ENCODE measurements around the gene CES5A. TPM values are rescaled to one million over a fixed set of nuclear protein-coding genes. Genes with fewer than 3 reads are reported as not detected.

CES5A gene
- total RNA-seq, 2 experiments from 2014 or later, result not detected

DNA sequence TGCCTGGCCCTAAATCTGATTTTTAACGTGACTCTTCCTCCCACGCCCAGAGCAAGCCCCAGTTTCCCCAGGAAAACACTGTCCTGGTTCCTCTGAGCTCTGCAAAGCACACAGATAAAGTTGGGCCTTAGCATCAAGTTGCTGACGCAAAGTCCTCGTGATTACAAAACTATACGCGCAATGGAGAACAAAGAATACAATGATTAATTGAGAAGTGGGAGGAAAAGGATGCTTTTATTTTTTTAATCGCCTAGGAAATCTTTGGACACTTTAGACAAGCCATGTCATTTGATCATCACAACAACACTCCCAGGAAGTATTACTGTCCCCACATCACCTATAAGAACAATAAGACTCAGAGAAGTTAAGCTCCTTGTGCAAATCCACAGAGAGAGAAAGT, 30.5 kb upstream of the CES5A start:
- Mint-ChIP-seq H3K36me3 (no peaks in the 10 kb centered on the region), H3K27me3 (peaks cover 16% of the 10 kb centered on the region), H3K27ac (no peak overlapping the region), H3K9me3 (peaks cover 14% of the 10 kb centered on the region), H3K4me3 (no peak overlapping the region), H3K4me1 (ENCODE audit: low read depth) (peaks cover 2% of the 10 kb centered on the region)
- ChIA-PET CTCF (no interaction called here), POLR2A (no interaction called here)
- DNase-seq, result no peak
- intact Hi-C loops (cut with micrococcal nuclease), result no loop called here

DNA sequence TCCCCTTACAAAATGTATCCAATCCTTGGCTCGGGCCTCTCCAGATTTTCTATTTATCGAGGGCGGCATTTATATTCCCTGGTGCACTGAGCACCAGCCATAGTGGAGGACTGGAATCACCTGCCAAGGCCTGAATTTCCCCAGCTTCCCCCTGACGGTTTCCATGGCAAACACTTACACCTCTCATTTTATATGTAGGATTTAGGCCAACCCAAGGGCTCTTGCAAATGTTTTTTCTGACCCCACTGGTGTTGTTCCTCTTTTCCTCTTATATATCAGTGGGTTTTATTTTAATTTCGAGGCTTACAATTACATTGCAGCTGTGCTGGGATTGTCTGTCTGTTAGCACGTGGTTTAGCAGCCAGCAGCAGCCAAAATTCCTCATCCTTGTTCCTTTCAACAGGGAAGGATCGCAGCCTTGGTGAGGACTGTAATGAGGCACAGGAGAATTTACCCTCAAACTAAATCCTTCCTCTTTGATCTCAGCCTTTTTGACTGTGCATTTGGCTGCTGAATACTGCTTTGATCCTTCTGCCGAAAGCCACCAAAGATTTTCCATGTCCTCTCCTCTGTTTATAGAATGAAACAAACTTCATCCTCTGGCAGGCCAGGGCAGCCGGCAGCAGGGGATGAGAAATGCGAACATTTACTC, 26.5 kb upstream of the CES5A start:
- intact Hi-C loops (cut with micrococcal nuclease), result no loop called here
- Mint-ChIP-seq H3K36me3 (no peaks in the 10 kb centered on the region), H3K4me3 (no peak overlapping the region), H3K4me1 (ENCODE audit: low read depth) (peaks cover 3% of the 10 kb centered on the region), H3K27me3 (peaks cover 15% of the 10 kb centered on the region), H3K27ac (no peak overlapping the region), H3K9me3 (peaks cover 17% of the 10 kb centered on the region)
- DNase-seq, result no peak
- CTCF ChIA-PET, result no interaction called here
- POLR2A ChIA-PET, result no interaction called here

DNA sequence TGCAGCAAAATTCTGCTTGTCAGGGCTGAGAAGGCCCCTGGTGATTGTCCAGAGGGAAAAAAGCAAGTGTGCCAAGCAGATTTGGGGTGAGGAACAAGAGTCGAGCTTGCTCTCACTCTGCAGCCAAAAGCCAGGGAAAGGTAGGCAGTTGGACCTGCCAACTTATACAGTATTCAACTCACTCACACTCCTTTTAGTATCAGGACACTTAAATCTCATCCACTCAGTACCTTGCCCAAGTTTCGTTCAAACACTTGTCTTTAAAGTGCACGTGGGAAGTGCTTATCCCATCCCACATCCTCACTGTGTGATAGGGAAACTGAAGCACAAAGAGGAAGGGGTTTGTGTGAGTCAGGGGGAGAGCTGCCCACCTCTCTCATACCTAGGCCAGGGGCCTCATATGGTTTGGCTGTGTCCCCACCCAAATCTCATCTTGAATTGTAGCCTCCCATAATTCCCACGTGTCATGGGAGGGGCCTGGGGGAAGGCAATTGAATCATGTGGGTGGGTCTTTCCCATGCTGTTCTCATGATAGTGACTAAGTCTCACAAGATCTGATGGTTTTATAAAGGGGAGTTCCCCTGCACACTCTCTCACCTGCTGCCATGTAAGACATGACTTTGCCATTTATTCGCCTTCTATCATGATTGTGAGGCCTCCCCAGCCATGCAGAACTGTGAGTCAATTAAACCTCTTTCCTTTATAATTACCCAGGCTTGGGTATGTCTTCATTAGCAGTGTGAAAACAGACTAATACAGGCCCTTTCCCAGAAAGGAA, 25.6 kb upstream of the CES5A start:
- ChIA-PET POLR2A (no interaction called here), CTCF (interaction anchor here (0.6 to 0.7 kb wide), 2 partner anchors 289 to 380 kb away, joined by 3 read pairs; no protein-coding TSS in a partner anchor)
- peak; percentile 15 for DNase-seq
- intact Hi-C loops (cut with micrococcal nuclease), result no loop called here
- no peaks in the 10 kb centered on the region for H3K36me3 Mint-ChIP-seq
- H3K9me3 Mint-ChIP-seq, result peaks cover 22% of the 10 kb centered on the region
- no peak overlapping the region for H3K4me3 Mint-ChIP-seq
- peaks cover 3% of the 10 kb centered on the region for H3K4me1 Mint-ChIP-seq (ENCODE audit: low read depth)
- H3K27ac Mint-ChIP-seq, result no peak overlapping the region
- H3K27me3 Mint-ChIP-seq, result peaks cover 16% of the 10 kb centered on the region

DNA sequence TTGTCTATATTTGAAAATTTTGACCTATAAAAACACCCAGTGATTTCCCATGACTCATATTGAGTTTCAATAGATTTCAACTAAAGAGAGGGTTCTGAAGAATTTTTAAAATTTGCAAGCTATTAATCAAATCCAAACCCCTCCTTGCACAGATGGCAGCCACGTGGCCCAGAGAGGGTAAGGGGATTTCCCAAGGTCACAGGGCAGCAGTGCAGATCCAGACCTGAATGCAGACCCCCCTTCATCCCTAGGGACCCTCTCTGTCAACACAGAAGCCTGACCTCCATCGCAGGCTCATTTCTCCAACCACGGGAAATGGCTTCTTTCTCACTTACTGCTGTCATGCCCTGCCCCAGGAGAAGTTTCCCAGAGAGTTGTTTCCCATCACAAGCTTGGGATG, 24.7 kb upstream of the CES5A start:
- Mint-ChIP-seq H3K4me3 (no peak overlapping the region), H3K4me1 (ENCODE audit: low read depth) (peaks cover 3% of the 10 kb centered on the region), H3K9me3 (peaks cover 30% of the 10 kb centered on the region), H3K36me3 (no peaks in the 10 kb centered on the region), H3K27ac (no peak overlapping the region), H3K27me3 (peaks cover 12% of the 10 kb centered on the region)
- no peak for DNase-seq
- intact Hi-C loops (cut with micrococcal nuclease), result no loop called here
- ChIA-PET POLR2A (no interaction called here), CTCF (interaction anchor here (0.7 kb wide), 1 partner anchor 381 kb away, joined by 3 read pairs; no protein-coding TSS in a partner anchor)

DNA sequence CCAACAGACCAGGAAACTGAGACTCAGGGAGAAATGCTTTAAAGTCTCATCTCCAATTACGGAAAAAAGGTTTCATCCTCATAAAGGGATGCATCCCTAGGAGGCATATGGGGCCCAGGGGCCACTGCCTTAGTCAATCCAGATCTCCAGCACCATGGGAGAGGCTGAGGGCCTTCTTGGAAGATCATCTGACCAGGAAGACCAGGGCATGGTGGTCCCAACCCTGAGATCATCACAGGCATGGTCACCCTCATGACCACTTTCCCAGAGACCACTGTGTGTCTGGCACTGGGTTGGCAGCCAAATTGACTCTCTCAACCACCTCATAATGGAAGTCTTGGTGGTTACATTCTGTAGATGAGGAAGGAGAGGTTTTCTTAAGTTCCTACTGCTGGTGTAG, 23.4 kb upstream of the CES5A start:
- Mint-ChIP-seq H3K36me3 (no peaks in the 10 kb centered on the region), H3K27ac (no peak overlapping the region), H3K9me3 (peaks cover 26% of the 10 kb centered on the region), H3K4me1 (ENCODE audit: low read depth) (peaks cover 3% of the 10 kb centered on the region), H3K27me3 (peaks cover 10% of the 10 kb centered on the region), H3K4me3 (no peak overlapping the region)
- DNase-seq, result no peak
- intact Hi-C loops (cut with micrococcal nuclease), result no loop called here
- ChIA-PET POLR2A (no interaction called here), CTCF (interaction anchor here (0.7 kb wide), 1 partner anchor 434 kb away, joined by 3 read pairs; no protein-coding TSS in a partner anchor)

DNA sequence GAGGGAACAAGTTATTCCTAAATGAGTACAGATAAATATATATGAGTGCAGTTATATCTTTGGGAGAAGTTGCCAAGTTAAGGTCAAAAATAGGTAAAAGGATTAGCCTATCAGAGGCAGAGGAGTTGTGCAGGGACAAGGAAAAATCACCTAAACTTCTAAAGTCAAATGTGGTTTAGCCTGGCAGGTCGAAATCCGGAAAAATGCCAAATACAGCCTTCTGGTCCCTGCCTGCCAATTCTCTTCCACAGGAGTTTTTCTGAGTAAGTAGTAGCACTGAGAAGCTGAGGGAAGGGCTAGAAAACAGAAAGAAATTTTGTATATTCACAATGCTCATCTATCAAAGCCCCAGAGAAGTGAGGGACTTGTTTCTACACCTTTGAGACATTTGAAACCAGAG, 17.6 kb upstream of the CES5A start:
- Mint-ChIP-seq H3K36me3 (peaks cover 10% of the 10 kb centered on the region), H3K27ac (no peak overlapping the region)
- no peak for DNase-seq

DNA sequence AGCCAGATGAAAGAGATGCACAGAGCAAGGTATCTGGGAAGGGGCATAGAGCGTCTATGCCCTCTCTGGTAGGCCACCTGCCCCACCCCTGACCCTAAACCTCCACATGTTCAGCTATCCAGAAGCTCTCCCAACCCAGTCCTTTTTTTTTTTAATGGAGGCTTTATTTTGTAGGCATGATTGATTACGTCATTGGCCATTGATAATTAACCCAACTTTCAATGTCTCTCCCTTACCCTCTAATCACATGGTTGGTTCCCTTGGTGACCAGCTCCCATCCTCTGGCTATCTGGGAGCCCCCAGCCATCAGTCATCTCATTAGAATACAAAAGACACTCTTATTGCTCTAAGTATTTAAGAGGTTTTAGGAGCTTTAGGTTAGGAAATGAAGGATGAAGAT, 14.3 kb upstream of the CES5A start:
- no peak overlapping the region for H3K27ac Mint-ChIP-seq
- H3K9me3 Mint-ChIP-seq, result peaks cover 32% of the 10 kb centered on the region
- intact Hi-C loops (cut with micrococcal nuclease), result no loop called here
- peaks cover 4% of the 10 kb centered on the region for H3K27me3 Mint-ChIP-seq
- H3K36me3 Mint-ChIP-seq, result peaks cover 10% of the 10 kb centered on the region
- H3K4me1 Mint-ChIP-seq (ENCODE audit: low read depth), result no peaks in the 10 kb centered on the region
- ChIA-PET POLR2A (no interaction called here), CTCF (no interaction called here)
- no peak for DNase-seq
- H3K4me3 Mint-ChIP-seq, result no peak overlapping the region

More for the DNA sequence above, 17.6 kb upstream of the CES5A start:
- no peak overlapping the region for H3K4me3 Mint-ChIP-seq
- intact Hi-C loops (cut with micrococcal nuclease), result no loop called here
- H3K27me3 Mint-ChIP-seq, result peaks cover 5% of the 10 kb centered on the region
- POLR2A ChIA-PET, result interaction anchor here (0.6 kb wide), 1 partner anchor 10 kb away, joined by 5 read pairs; no protein-coding TSS in a partner anchor
- H3K4me1 Mint-ChIP-seq (ENCODE audit: low read depth), result no peaks in the 10 kb centered on the region
- peaks cover 52% of the 10 kb centered on the region for H3K9me3 Mint-ChIP-seq
- CTCF ChIA-PET, result interaction anchor here (0.6 kb wide), 1 partner anchor 51 kb away, joined by 3 read pairs; no protein-coding TSS in a partner anchor

DNA sequence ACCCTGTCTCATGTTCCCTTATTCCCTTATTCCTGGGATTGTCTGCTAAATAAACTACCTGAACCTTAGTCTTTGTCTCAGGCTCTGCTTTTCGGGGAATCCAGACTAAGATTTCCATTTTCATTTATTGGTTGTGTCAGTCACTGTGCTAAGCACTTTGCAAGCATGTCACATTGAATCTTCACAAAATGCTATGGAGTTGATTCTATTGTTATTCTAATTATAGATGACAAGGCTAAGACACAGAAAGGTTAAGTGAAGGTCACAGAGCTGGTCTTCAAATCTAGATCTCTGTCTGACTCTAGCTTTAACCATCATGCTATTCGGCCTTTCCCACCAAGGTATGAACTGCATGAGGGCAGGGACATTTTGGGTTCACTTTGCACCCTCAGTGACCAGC, 13.4 kb upstream of the CES5A start:
- Mint-ChIP-seq H3K9me3 (peaks cover 31% of the 10 kb centered on the region), H3K36me3 (peaks cover 10% of the 10 kb centered on the region), H3K27me3 (peaks cover 4% of the 10 kb centered on the region), H3K27ac (no peak overlapping the region), H3K4me1 (ENCODE audit: low read depth) (no peaks in the 10 kb centered on the region), H3K4me3 (no peak overlapping the region)
- ChIA-PET POLR2A (no interaction called here), CTCF (no interaction called here)
- intact Hi-C loops (cut with micrococcal nuclease), result no loop called here
- no peak for DNase-seq

DNA sequence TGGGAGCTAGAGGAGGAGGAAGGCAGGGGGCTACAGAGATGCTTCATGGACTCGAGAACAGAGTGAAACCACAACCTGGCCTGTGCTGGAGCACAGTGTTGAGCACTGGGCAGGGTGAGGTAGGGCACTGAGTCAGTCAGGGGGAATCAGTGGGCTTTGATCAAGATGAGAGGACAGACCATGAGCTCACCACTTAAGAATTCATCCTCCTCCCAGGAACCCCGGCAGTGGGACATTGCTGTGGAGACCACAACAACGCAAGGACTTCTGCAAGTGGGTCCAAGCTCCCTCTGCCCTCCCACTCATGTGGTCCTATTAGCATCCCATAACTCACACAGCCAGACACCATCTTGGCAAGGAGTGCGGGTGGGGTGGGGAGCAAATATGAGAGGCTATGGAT, 1.7 kb upstream of the CES5A start:
- Mint-ChIP-seq H3K27ac (no peak overlapping the region), H3K4me1 (ENCODE audit: low read depth) (no peaks in the 10 kb centered on the region), H3K27me3 (peaks cover 1% of the 10 kb centered on the region), H3K36me3 (no peaks in the 10 kb centered on the region), H3K9me3 (no peaks in the 10 kb centered on the region), H3K4me3 (no peak overlapping the region)
- CTCF ChIA-PET, result no interaction called here
- intact Hi-C loops (cut with micrococcal nuclease), result no loop called here
- POLR2A ChIA-PET, result no interaction called here
- no peak for DNase-seq

DNA sequence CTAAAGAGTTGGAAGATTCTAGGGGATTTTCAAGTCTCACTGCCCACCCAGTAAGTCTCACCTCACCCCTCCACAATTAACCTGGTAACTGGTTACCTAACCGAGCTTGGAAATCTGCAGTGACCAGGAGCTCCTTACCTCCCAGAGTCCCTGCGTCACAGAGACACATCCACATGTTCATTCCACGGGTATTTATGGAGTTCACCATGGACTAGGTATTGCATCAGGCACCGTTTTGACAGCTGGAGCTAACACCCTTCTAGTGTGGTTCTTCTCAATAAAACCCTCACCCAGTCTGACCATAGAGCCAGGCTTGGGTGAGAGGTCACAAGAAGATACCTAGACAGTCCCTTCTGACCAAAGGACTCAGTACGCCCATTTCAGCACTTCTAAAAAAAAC, 2.1 kb downstream of the CES5A start:
- Mint-ChIP-seq H3K36me3 (no peaks in the 10 kb centered on the region), H3K4me3 (no peak overlapping the region), H3K4me1 (ENCODE audit: low read depth) (no peaks in the 10 kb centered on the region), H3K27ac (no peak overlapping the region), H3K9me3 (no peaks in the 10 kb centered on the region), H3K27me3 (peaks cover 3% of the 10 kb centered on the region)
- ChIA-PET CTCF (no interaction called here), POLR2A (no interaction called here)
- no peak for DNase-seq
- intact Hi-C loops (cut with micrococcal nuclease), result no loop called here

DNA sequence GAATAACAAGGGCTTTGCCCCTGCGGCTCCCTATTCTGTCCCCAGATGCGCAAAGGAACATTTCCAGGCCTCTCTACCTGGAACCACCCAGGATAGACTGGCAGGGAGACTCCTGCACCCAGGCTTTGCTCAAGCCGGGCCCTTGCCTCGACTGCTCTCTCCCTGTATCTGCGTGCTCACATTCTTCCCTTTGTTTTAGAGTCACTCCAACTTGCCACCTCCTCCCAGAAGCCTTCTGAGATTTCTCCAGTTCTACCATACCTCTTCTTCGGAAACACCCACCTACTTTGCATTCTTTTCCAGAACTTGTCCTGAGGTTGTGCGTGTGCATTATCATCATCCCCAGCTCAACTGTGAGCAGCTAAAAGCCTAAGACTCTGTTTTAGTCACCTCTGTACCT, 3.0 kb downstream of the CES5A start:
- Mint-ChIP-seq H3K9me3 (no peaks in the 10 kb centered on the region), H3K27ac (no peak overlapping the region), H3K36me3 (no peaks in the 10 kb centered on the region), H3K4me3 (no peak overlapping the region), H3K4me1 (ENCODE audit: low read depth) (no peaks in the 10 kb centered on the region), H3K27me3 (peaks cover 3% of the 10 kb centered on the region)
- POLR2A ChIA-PET, result no interaction called here
- no peak for DNase-seq
- intact Hi-C loops (cut with micrococcal nuclease), result no loop called here
- CTCF ChIA-PET, result no interaction called here

DNA sequence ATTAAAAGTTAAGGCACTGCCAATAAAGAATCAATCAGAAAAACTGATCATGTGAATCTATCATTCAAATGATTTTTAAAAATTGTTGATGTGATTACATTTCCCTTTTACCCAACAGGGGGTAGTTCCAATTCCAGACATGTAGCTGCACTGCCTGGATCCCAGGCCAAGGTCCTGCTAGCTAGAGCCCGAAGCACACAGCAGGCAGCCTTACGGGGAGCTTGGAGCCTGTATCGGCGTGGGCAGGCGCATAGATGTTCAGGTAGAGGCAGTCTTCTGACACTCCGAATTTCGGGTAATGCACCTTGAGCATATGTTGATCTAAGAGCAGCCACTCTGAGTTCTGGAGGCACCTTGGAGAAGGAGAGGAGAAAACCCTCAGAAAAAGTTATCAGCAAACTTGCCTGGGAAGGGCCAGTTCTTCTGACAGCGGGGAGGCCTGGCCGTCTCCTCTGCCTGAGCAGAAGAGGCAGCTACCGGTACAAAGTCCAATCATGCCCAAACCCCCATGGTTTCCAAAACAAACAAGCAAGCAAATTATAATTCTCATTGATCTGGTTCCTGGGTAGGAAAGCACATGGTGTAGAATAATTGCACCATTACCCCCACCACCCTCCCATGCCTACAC, 3.6 kb downstream of the CES5A start:
- ChIA-PET CTCF (no interaction called here), POLR2A (no interaction called here)
- no peaks in the 10 kb centered on the region for H3K4me1 Mint-ChIP-seq (ENCODE audit: low read depth)
- peaks cover 3% of the 10 kb centered on the region for H3K27me3 Mint-ChIP-seq
- H3K27ac Mint-ChIP-seq, result no peak overlapping the region
- H3K4me3 Mint-ChIP-seq, result no peak overlapping the region
- H3K36me3 Mint-ChIP-seq, result no peaks in the 10 kb centered on the region
- no peak for DNase-seq
- H3K9me3 Mint-ChIP-seq, result no peaks in the 10 kb centered on the region
- intact Hi-C loops (cut with micrococcal nuclease), result no loop called here

All from activated CD4-positive, alpha-beta memory T cell treated with anti-CD3 and anti-CD28 coated beads for 36 hours (primary cell).